ENCODE data around the gene NFKBIB.

DNA sequence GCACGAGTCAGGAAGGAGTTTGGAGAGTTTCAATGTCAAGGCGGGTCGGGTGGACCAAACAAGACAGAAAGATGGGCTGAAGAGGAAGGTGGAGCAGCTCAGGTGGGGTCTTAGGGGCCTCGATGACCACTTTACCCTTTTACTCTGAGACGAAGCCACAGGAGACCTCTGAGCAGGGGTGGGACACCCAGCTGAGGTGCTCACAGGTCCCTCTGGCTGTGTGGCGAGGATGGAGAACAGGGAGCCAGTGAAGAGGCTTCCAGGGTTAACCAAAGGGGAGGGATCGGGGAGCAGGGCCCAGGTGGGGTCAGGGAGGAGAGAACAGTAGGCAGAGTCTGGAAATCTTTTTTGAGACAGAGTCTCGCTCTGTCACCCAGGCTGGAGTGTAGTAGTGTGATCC, 14.2 kb downstream of the NFKBIB start:
- TF ChIP-seq, protein P1, sequence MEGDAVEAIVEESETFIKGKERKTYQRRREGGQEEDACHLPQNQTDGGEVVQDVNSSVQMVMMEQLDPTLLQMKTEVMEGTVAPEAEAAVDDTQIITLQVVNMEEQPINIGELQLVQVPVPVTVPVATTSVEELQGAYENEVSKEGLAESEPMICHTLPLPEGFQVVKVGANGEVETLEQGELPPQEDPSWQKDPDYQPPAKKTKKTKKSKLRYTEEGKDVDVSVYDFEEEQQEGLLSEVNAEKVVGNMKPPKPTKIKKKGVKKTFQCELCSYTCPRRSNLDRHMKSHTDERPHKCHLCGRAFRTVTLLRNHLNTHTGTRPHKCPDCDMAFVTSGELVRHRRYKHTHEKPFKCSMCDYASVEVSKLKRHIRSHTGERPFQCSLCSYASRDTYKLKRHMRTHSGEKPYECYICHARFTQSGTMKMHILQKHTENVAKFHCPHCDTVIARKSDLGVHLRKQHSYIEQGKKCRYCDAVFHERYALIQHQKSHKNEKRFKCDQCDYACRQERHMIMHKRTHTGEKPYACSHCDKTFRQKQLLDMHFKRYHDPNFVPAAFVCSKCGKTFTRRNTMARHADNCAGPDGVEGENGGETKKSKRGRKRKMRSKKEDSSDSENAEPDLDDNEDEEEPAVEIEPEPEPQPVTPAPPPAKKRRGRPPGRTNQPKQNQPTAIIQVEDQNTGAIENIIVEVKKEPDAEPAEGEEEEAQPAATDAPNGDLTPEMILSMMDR (IDR thresholded peaks at IDR 0.05) = no peak
- no peak for TF ChIP-seq POLR2A (IDR thresholded peaks at IDR 0.05; ENCODE audit: low read depth)
- TF ChIP-seq POLR2AphosphoS5 (IDR thresholded peaks at IDR 0.05) = no peak
- no peak for TF ChIP-seq EP300 (IDR thresholded peaks at IDR 0.05)
